Smooth muscle cell of trachea (primary cell): ENCODE data around the gene FAM131C. TPM values are rescaled to one million over a fixed set of nuclear protein-coding genes. Genes with fewer than 3 reads are reported as not detected.

ENCODE experiments used
- total RNA-seq: library from RNA; depleted of rRNA; stranded (reverse); fragments of >200 nt; gene quantifications from 2 replicates; pipeline ENCODE4 v1.2.1, GENCODE V29; 2014

The FAM131C gene, protein sequence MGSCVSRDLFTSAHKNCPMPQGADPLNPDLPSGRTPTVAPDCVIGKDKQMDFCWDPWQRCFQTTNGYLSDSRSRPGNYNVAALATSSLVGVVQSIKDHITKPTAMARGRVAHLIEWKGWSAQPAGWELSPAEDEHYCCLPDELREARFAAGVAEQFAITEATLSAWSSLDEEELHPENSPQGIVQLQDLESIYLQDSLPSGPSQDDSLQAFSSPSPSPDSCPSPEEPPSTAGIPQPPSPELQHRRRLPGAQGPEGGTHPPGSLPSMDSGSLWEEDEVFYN
- 0.15 and 0.50 TPM in 2 replicates for total RNA-seq

DNA sequence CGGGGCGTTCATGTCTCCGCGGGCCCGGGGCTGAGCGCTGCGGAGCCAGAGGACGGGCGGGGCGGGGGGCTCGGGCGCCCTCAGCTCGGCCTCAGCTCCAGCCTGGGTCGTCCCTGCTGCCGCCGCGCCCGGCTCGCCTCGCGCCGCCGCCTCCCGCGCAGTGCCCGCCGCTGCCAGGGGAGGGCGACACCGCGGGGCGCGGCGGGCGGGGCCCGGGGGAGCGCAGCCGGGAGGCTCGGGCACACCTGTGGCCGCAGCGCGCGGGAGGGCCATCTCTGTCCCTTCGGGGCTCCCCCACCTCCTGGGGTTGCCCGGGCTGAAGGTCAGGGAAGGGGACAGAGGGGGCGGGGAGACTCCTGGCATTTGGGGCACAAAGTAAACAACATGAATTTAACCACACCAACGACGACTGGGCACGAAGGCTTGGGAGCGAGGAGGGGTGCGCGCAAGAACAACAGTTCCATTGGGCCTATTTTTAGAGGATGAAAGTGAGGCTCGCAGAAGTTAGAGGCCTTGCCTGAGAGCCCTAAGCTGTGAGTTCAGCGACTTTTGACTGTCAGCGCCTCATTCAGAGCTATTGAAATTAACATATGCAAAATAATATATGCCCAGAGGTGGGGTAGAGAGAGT, at the start of gene FAM131C:
Gene FAM131C, minus strand, starts transcription at position 162 of the 630 bp plus-strand sequence. CDS start 209 bp downstream, outside the sequence.

DNA sequence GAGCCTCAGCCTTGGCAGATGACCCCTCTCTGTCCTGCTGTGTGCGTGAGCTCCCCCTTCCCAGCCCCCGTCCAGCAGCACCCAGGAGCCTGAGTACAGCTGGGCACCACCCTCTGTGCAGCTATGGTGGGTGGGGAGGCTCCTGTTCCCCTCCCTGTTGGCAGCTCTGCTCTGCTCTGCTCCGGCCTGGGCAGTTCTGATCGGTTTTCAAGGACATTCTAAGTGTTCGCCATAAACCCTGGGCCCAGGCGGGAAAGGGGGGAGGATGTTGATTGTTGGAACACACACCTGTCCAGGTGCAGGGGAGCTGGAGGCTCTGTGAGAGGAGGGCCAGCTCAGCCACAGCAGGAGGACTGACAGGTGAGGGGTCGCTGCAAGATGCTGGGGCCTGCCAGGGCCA, 29.9 kb downstream of the FAM131C start, which contains the start of gene CLCNKB:
Gene CLCNKB, plus strand, starts transcription at position 262 of the 400 bp plus-strand sequence. CDS start 711 bp downstream, outside the sequence.

DNA sequence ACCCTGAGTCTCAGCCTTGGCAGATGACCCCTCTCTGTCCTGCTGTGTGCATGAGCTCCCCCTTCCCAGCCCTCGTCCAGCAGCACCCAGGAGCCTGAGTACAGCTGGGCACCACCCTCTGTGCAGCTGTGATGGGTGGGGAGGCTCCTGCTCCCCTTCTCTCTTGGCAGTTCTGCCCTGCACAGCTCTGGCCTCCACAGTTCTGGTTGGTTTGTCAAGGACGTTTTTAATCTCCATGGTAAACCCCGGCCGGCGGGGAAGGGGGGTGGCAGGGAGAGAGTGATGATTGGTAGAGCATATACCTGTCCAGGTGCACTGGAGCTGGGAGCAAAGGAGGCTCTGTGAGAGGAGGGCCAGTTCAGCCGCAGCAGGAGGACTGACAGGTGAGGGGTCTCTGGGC, 51.8 kb downstream of the FAM131C start, which contains the start of gene CLCNKA:
Gene CLCNKA, plus strand, starts transcription at position 356 of the 400 bp plus-strand sequence. CDS start 584 bp downstream, outside the sequence.

DNA sequence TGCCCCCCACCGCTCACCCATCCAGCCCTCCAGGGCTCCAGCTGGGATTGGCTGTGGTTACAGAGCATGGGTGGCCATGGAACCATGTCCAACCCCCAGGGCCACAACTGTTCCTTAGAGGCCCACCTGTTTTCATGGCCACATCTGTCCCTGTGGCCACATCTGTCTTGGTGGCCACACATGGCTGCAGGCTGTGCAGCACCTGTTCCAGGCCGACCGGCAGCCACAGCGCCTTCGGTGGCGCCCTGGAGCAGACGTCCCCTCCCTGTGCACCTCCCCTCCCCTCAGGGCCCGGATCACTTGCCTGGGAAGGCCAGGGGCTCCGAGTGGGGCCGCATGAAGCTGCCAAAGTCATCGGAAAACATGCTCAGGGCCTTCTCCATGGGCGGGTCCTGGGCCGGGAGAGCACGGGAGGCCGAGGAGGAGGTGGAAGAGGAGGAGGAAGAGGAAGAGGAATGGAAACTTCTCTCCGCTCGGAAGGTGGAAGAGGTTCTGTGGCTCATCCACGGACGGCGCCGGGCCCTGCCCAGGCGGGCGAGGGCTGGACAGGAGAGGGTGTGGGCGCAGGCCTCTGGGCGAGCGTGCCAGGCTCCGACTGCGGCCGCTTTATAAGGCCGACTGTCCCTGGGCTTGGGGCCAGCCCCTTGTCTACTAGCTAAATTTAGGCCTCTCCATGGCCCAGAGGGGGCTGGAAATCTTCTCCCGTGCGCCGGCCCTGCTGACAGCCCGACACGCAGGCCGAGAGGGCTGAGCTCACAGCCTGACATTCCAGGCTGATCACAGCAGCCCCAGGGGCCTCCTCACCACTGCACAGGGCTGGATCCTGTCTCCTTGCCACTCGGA, 55.8 kb downstream of the FAM131C start, which contains the start of gene HSPB7:
Gene HSPB7, minus strand, starts transcription at position 583 of the 843 bp plus-strand sequence. Its CDS starts 80 bp downstream, at position 503.

Other genes starting within 250 kb of the FAM131C start
- 13.4 and 19.9 TPM in 2 replicates for gene SPEN, start 225.9 kb downstream of the FAM131C start, total RNA-seq
- 32.9 and 48.5 TPM in 2 replicates for gene ZBTB17, start 97.5 kb downstream of the FAM131C start, total RNA-seq
- gene SRARP, start 69.4 kb downstream of the FAM131C start, total RNA-seq: not detected in 2 replicates
- 3.3 and 5.0 TPM in 2 replicates for gene HSPB7, start 55.6 kb downstream of the FAM131C start, total RNA-seq
- gene CLCNKA, start 51.6 kb downstream of the FAM131C start, total RNA-seq: under 0.01 and 0.17 TPM in 2 replicates
- under 0.01 TPM in 1 of 2 replicates, not detected in the other for gene CLCNKB, start 29.9 kb downstream of the FAM131C start, total RNA-seq
- gene EPHA2, start 82.4 kb upstream of the FAM131C start, total RNA-seq: 4.2 and 10.1 TPM in 2 replicates
- 3.5 and 6.3 TPM in 2 replicates for gene ARHGEF19, start 139.0 kb upstream of the FAM131C start, total RNA-seq
- gene CPLANE2, start 163.5 kb upstream of the FAM131C start, total RNA-seq: 9.5 and 15.9 TPM in 2 replicates